ENCODE data around the gene COL6A1.
"Not testable (repeated sequence)": the region's sequence is repeated elsewhere in the genome, so short reads cannot be mapped to it uniquely, and the experiment has no call there.

Gene COL6A1

GRCh38 chr21:46005894-46006546, 24.4 kb downstream of the COL6A1 start:
- not testable (repeated sequence) for DNase-seq (ENCODE audit: low read depth, low spot score)

GRCh38 chr21:46006547-46007491, 25.2 kb downstream of the COL6A1 start:
- DNase-seq (ENCODE audit: low read depth, low spot score) = no peak

- DNase-seq (ENCODE audit: low read depth, low spot score) = no peak
These were observed 25.9 kb downstream of the COL6A1 start for GRCh38 chr21:46007492-46007868.

- no peak for DNase-seq (ENCODE audit: low read depth, low spot score)
These were observed 27.5 kb downstream of the COL6A1 start for GRCh38 chr21:46008893-46009621.

- no peak for DNase-seq (ENCODE audit: low read depth, low spot score)
These were observed 28.6 kb downstream of the COL6A1 start for GRCh38 chr21:46009951-46010705.

GRCh38 chr21:46011267-46011967, 29.8 kb downstream of the COL6A1 start:
- DNase-seq (ENCODE audit: low read depth, low spot score) = no peak

GRCh38 chr21:46012154-46012553, 30.6 kb downstream of the COL6A1 start:
- DNase-seq (ENCODE audit: low read depth, low spot score) = no peak

- no peak for DNase-seq (ENCODE audit: low read depth, low spot score)
These were observed 33.3 kb downstream of the COL6A1 start for GRCh38 chr21:46014828-46015227.

- DNase-seq (ENCODE audit: low read depth, low spot score) = no peak
These were observed 35.6 kb downstream of the COL6A1 start for GRCh38 chr21:46017148-46017547.

GRCh38 chr21:46017695-46018094, 36.1 kb downstream of the COL6A1 start:
- no peak for DNase-seq (ENCODE audit: low read depth, low spot score)

GRCh38 chr21:46018615-46019014, 37.0 kb downstream of the COL6A1 start:
- no peak for DNase-seq (ENCODE audit: low read depth, low spot score)

GRCh38 chr21:46020581-46020980, 39.0 kb downstream of the COL6A1 start:
- DNase-seq (ENCODE audit: low read depth, low spot score) = no peak

- DNase-seq (ENCODE audit: low read depth, low spot score) = no peak
These were observed 39.8 kb downstream of the COL6A1 start for GRCh38 chr21:46021398-46021797.

GRCh38 chr21:46021978-46022544, 40.5 kb downstream of the COL6A1 start:
- no peak for DNase-seq (ENCODE audit: low read depth, low spot score)

- no peak for DNase-seq (ENCODE audit: low read depth, low spot score)
These were observed 41.3 kb downstream of the COL6A1 start for GRCh38 chr21:46022551-46023525.

- no peak for DNase-seq (ENCODE audit: low read depth, low spot score)
These were observed 42.0 kb downstream of the COL6A1 start for GRCh38 chr21:46023555-46023954.

GRCh38 chr21:46024141-46024540, 42.6 kb downstream of the COL6A1 start:
- no peak for DNase-seq (ENCODE audit: low read depth, low spot score)

- no peak for DNase-seq (ENCODE audit: low read depth, low spot score)
These were observed 43.7 kb downstream of the COL6A1 start for GRCh38 chr21:46025113-46025770.
